Measurements from ENCODE around the gene ZNHIT2. TPM values are rescaled to one million over a fixed set of nuclear protein-coding genes. Genes with fewer than 3 reads are reported as not detected.
"Not testable (repeated sequence)": the region's sequence is repeated elsewhere in the genome, so short reads cannot be mapped to it uniquely, and the experiment has no call there.

The ZNHIT2 gene
- total and polyA plus RNA-seq, 2 experiments from 2014 or later: 31.8 to 32.8 TPM

GRCh38 chr11:65151331-65151899 lies 33.9 kb upstream of the ZNHIT2 start:
- no peaks in the 10 kb centered on the region for H3K27me3 ChIP-seq
- H3K27ac ChIP-seq: no peak overlapping the region
- TF ChIP-seq, protein P1, sequence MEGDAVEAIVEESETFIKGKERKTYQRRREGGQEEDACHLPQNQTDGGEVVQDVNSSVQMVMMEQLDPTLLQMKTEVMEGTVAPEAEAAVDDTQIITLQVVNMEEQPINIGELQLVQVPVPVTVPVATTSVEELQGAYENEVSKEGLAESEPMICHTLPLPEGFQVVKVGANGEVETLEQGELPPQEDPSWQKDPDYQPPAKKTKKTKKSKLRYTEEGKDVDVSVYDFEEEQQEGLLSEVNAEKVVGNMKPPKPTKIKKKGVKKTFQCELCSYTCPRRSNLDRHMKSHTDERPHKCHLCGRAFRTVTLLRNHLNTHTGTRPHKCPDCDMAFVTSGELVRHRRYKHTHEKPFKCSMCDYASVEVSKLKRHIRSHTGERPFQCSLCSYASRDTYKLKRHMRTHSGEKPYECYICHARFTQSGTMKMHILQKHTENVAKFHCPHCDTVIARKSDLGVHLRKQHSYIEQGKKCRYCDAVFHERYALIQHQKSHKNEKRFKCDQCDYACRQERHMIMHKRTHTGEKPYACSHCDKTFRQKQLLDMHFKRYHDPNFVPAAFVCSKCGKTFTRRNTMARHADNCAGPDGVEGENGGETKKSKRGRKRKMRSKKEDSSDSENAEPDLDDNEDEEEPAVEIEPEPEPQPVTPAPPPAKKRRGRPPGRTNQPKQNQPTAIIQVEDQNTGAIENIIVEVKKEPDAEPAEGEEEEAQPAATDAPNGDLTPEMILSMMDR (IDR thresholded peaks at IDR 0.05; ENCODE audit: low read depth, low read length): no peak
- H3K9me3 ChIP-seq (ENCODE audit: low read depth): no peaks in the 10 kb centered on the region
- H3K36me3 ChIP-seq: no peaks in the 10 kb centered on the region
- no peaks in the 10 kb centered on the region for H3K4me1 ChIP-seq (ENCODE audit: low read depth)
- no peak overlapping the region for H3K4me3 ChIP-seq
- DNase-seq (ENCODE audit: low read depth in 1 of 2, low spot score in 1 of 2): no peak

GRCh38 chr11:65150509-65151299 lies 33.2 kb upstream of the ZNHIT2 start:
- Histone ChIP-seq H3K27ac (no peak overlapping the region), H3K4me3 (no peak overlapping the region), H3K9me3 (ENCODE audit: low read depth) (no peaks in the 10 kb centered on the region), H3K4me1 (ENCODE audit: low read depth) (no peaks in the 10 kb centered on the region), H3K36me3 (no peaks in the 10 kb centered on the region), H3K27me3 (no peaks in the 10 kb centered on the region)
- DNase-seq (ENCODE audit: low read depth in 1 of 2, low spot score in 1 of 2): peak in 1 of 2 donors; percentile 63
- TF ChIP-seq, protein P1 (IDR thresholded peaks at IDR 0.05; ENCODE audit: low read depth, low read length): no peak

GRCh38 chr11:65150131-65150508 lies 32.6 kb upstream of the ZNHIT2 start:
- DNase-seq (ENCODE audit: low read depth in 1 of 2, low spot score in 1 of 2); H3K27me3 ChIP-seq; H3K27ac ChIP-seq; H3K9me3 ChIP-seq (ENCODE audit: low read depth); H3K4me3 ChIP-seq; H3K36me3 ChIP-seq; H3K4me1 ChIP-seq (ENCODE audit: low read depth): not testable (repeated sequence)

DNA sequence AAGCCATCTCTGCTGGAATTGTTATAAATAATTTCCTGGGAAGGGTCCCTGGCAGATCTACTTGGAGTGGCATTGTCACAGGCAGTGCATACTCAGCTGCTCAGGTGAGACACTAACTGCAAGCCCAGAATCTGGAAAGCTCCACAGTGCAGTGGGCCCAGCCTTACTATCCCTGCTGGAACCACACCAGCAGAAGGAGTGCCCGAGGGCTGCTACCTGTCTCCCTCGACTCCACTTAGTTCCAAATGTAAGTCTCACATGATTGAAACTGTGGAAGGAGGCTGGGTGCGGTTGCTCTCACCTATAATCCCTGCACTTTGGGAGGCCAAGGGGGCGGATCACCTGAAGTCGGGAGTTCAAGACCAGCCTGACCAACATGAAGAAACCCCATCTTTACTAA lies 31.2 kb upstream of the ZNHIT2 start:
- TF ChIP-seq, protein P1 (IDR thresholded peaks at IDR 0.05; ENCODE audit: low read depth, low read length): no peak
- Histone ChIP-seq H3K9me3 (ENCODE audit: low read depth) (no peaks in the 10 kb centered on the region), H3K27ac (no peak overlapping the region), H3K4me3 (no peak overlapping the region), H3K4me1 (ENCODE audit: low read depth) (no peaks in the 10 kb centered on the region), H3K27me3 (no peaks in the 10 kb centered on the region), H3K36me3 (no peaks in the 10 kb centered on the region)
- DNase-seq (ENCODE audit: low read depth in 1 of 2, low spot score in 1 of 2): no peak

GRCh38 chr11:65147352-65148075 lies 30.0 kb upstream of the ZNHIT2 start:
- H3K27ac ChIP-seq: no peak overlapping the region
- H3K4me3 ChIP-seq: no peak overlapping the region
- no peaks in the 10 kb centered on the region for H3K36me3 ChIP-seq
- no peak for DNase-seq (ENCODE audit: low read depth in 1 of 2, low spot score in 1 of 2)
- TF ChIP-seq, protein P1 (IDR thresholded peaks at IDR 0.05; ENCODE audit: low read depth, low read length): no peak
- no peaks in the 10 kb centered on the region for H3K27me3 ChIP-seq
- no peaks in the 10 kb centered on the region for H3K4me1 ChIP-seq (ENCODE audit: low read depth)
- no peaks in the 10 kb centered on the region for H3K9me3 ChIP-seq (ENCODE audit: low read depth)
